KMS-11 (cell line): ENCODE results near the gene POP4.

Experiments
- H2AFZ ChIP-seq: fragments of 200-600 bp; sonication (generic); 2 replicates; pipeline ENCODE4 v1.6.1; 2016; ENCODE audit warnings: antibody characterized with exemption, mixed run types, low read depth
- H3K27ac ChIP-seq: fragments of 200-600 bp; sonication (generic); 2 replicates; pipeline ENCODE4 v1.6.1; 2016; ENCODE audit warnings: mild to moderate bottlenecking, mixed run types
- H3K27me3 ChIP-seq: fragments of 200-600 bp; sonication (generic); 2 replicates; pipeline ENCODE4 v1.6.1; 2017; ENCODE audit warnings: mild to moderate bottlenecking, low read depth, mixed run types, moderate library complexity; ENCODE audit not compliant: insufficient read depth
- H3K36me3 ChIP-seq: fragments of 200-600 bp; sonication (generic); 2 replicates; pipeline ENCODE4 v1.6.1; 2017; ENCODE audit warnings: mild to moderate bottlenecking, mixed run types; ENCODE audit not compliant: insufficient read depth
- H3K4me1 ChIP-seq: fragments of 200-600 bp; sonication (generic); 2 replicates; pipeline ENCODE4 v1.6.1; 2016; ENCODE audit warnings: mild to moderate bottlenecking, low read depth, mixed run types; ENCODE audit not compliant: poor library complexity, severe bottlenecking
- H3K4me2 ChIP-seq: fragments of 200-600 bp; sonication (generic); 2 replicates; pipeline ENCODE4 v1.7.0; 2016; ENCODE audit warnings: mild to moderate bottlenecking, mixed run types
- H3K4me3 ChIP-seq: fragments of 200-600 bp; sonication (generic); IDR thresholded peaks from 2 replicates; pipeline ENCODE4 v1.6.1; 2017; ENCODE audit warnings: low read depth, low read length, mixed read lengths; ENCODE audit not compliant: insufficient read depth
- H3K79me2 ChIP-seq: fragments of 200-600 bp; sonication (generic); 2 replicates; pipeline ENCODE4 v1.6.1; 2016; ENCODE audit warnings: low read depth, mixed run types; ENCODE audit not compliant: insufficient read depth
- H3K9ac ChIP-seq: fragments of 200-600 bp; sonication (generic); 2 replicates; pipeline ENCODE4 v1.6.1; 2016; ENCODE audit warnings: mild to moderate bottlenecking, mixed run types
- H4K20me1 ChIP-seq: fragments of 200-600 bp; sonication (generic); 2 replicates; pipeline ENCODE4 v1.6.1; 2016; ENCODE audit warnings: mild to moderate bottlenecking, mixed run types; ENCODE audit not compliant: insufficient read depth
- TF ChIP-seq, protein P1 (sequence below): fragments of 200-600 bp; sonication (generic); conservative IDR thresholded peaks from 2 replicates; pipeline ENCODE4 v1.6.1; 2017; ENCODE audit warnings: low read depth, mild to moderate bottlenecking, antibody characterized with exemption, low read length, moderate library complexity, mixed read lengths

Gene POP4

DNA sequence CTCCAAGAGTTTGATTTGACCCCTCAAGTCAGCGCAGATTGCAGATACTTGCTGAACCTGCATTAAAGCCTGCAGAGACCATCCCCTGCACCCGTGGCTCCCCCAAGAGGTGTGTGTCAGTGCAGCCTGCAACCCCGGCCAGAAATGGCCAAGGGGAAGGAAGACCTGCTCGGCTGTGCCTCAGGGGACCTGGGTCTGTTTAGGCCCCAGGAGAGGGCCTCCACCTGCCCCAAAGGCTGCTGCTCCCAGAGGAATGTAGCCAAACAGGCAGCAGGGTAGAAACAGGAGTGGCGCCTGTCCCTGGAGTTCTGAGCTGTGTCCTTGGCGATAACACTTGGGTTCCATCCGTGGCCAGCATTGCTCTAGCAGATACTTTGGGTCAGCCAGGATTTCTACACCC, 8.0 kb downstream of the POP4 start:
- no peak overlapping the region for H2AFZ ChIP-seq
- no peak overlapping the region for H3K9ac ChIP-seq
- H4K20me1 ChIP-seq: no peaks in the 10 kb centered on the region
- H3K27me3 ChIP-seq: no peaks in the 10 kb centered on the region
- H3K4me2 ChIP-seq: no peak overlapping the region
- H3K4me3 ChIP-seq: no peak overlapping the region
- H3K79me2 ChIP-seq: no peaks in the 10 kb centered on the region
- TF ChIP-seq, protein P1, sequence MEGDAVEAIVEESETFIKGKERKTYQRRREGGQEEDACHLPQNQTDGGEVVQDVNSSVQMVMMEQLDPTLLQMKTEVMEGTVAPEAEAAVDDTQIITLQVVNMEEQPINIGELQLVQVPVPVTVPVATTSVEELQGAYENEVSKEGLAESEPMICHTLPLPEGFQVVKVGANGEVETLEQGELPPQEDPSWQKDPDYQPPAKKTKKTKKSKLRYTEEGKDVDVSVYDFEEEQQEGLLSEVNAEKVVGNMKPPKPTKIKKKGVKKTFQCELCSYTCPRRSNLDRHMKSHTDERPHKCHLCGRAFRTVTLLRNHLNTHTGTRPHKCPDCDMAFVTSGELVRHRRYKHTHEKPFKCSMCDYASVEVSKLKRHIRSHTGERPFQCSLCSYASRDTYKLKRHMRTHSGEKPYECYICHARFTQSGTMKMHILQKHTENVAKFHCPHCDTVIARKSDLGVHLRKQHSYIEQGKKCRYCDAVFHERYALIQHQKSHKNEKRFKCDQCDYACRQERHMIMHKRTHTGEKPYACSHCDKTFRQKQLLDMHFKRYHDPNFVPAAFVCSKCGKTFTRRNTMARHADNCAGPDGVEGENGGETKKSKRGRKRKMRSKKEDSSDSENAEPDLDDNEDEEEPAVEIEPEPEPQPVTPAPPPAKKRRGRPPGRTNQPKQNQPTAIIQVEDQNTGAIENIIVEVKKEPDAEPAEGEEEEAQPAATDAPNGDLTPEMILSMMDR: no peak
- no peaks in the 10 kb centered on the region for H3K4me1 ChIP-seq
- peaks cover 4% of the 10 kb centered on the region; the same call in 1 of the 2 replicates for H3K36me3 ChIP-seq
- no peak overlapping the region for H3K27ac ChIP-seq

GRCh38 chr19:29614780-29615179, 8.7 kb downstream of the POP4 start:
- H3K4me3 ChIP-seq: no peak overlapping the region
- H3K27ac ChIP-seq: no peak overlapping the region
- TF ChIP-seq, protein P1: no peak
- no peaks in the 10 kb centered on the region for H3K4me1 ChIP-seq
- H3K4me2 ChIP-seq: no peak overlapping the region
- no peak overlapping the region for H2AFZ ChIP-seq
- no peaks in the 10 kb centered on the region for H3K27me3 ChIP-seq
- no peaks in the 10 kb centered on the region for H3K79me2 ChIP-seq
- H3K9ac ChIP-seq: no peak overlapping the region
- H3K36me3 ChIP-seq: peaks cover 4% of the 10 kb centered on the region; the same call in 1 of the 2 replicates
- H4K20me1 ChIP-seq: no peaks in the 10 kb centered on the region

GRCh38 chr19:29615891-29616425, 9.9 kb downstream of the POP4 start:
- H4K20me1 ChIP-seq: no peaks in the 10 kb centered on the region
- no peak overlapping the region for H3K27ac ChIP-seq
- H3K36me3 ChIP-seq: peaks cover 4% of the 10 kb centered on the region; the same call in 1 of the 2 replicates
- TF ChIP-seq, protein P1: no peak
- H3K9ac ChIP-seq: no peak overlapping the region
- H3K79me2 ChIP-seq: no peaks in the 10 kb centered on the region
- H3K27me3 ChIP-seq: no peaks in the 10 kb centered on the region
- H2AFZ ChIP-seq: no peak overlapping the region
- no peak overlapping the region for H3K4me3 ChIP-seq
- H3K4me2 ChIP-seq: no peak overlapping the region
- H3K4me1 ChIP-seq: no peaks in the 10 kb centered on the region

DNA sequence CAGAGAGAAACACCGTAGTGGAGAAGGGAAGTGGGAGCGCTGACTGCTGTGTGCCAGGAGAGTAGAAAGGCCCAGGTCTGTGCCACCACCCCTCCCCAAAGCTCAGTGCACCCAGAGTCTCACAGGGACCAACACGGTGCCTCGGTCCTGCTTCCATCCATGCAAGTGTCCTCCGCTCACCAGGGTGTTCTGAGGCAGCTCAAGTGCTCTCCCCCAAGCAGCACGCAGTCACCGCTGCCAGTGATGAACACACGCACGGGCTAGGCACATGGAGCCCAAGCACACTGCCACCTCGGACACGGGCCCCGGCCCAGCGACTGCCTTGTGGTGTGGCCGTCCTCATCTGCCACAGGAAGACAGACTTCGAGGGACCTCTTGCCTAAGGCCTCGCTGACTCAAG, 10.5 kb downstream of the POP4 start:
- no peak overlapping the region for H3K9ac ChIP-seq

More for the DNA sequence above, 10.5 kb downstream of the POP4 start:
- H3K36me3 ChIP-seq: peaks cover 4% of the 10 kb centered on the region; the same call in 1 of the 2 replicates
- H3K4me3 ChIP-seq: no peak overlapping the region
- H3K27me3 ChIP-seq: no peaks in the 10 kb centered on the region
- no peak overlapping the region for H3K27ac ChIP-seq
- H3K4me2 ChIP-seq: no peak overlapping the region
- no peaks in the 10 kb centered on the region for H3K79me2 ChIP-seq
- H2AFZ ChIP-seq: no peak overlapping the region
- TF ChIP-seq, protein P1: no peak
- no peaks in the 10 kb centered on the region for H4K20me1 ChIP-seq
- no peaks in the 10 kb centered on the region for H3K4me1 ChIP-seq
